ENCODE results near the gene KLK13.

KLK13 gene

GRCh38 chr19:51064534-51065220, at the start of gene KLK13:
Gene KLK13 (minus strand): TSS chr19:51065092. CDS start chr19:51065067, 25 bp downstream.
- DNase-seq: no peak

- no peak for DNase-seq
Measured at GRCh38 chr19:51114087-51114729, 49.3 kb upstream of the KLK13 start.

GRCh38 chr19:51111606-51112005, 46.7 kb upstream of the KLK13 start:
- DNase-seq: peak; percentile 22

GRCh38 chr19:51110666-51110971, 45.7 kb upstream of the KLK13 start:
- no peak for DNase-seq

GRCh38 chr19:51108805-51109146, 43.9 kb upstream of the KLK13 start:
- peak; percentile 91 for DNase-seq

- peak; percentile 99 for DNase-seq
Measured at GRCh38 chr19:51108066-51108804, 43.3 kb upstream of the KLK13 start, which contains the start of gene CTU1. Gene CTU1 (minus strand): TSS chr19:51108409. CDS start chr19:51104569, 3,840 bp downstream.

- no peak for DNase-seq
Measured at GRCh38 chr19:51107406-51108065, 42.6 kb upstream of the KLK13 start.

GRCh38 chr19:51103926-51104341, 39.0 kb upstream of the KLK13 start:
- DNase-seq: no peak

- no peak for DNase-seq
Measured at GRCh38 chr19:51102991-51103390, 38.1 kb upstream of the KLK13 start.

GRCh38 chr19:51101171-51101865, 36.4 kb upstream of the KLK13 start:
- DNase-seq: no peak

GRCh38 chr19:51100601-51101000, 35.7 kb upstream of the KLK13 start:
- no peak for DNase-seq

GRCh38 chr19:51099047-51099382, 34.1 kb upstream of the KLK13 start:
- no peak for DNase-seq

- no peak for DNase-seq
Measured at GRCh38 chr19:51098365-51099046, 33.6 kb upstream of the KLK13 start.

GRCh38 chr19:51097796-51098195, 32.9 kb upstream of the KLK13 start:
- DNase-seq: no peak

- peak; percentile 62 for DNase-seq
Measured at GRCh38 chr19:51097166-51097738, 32.4 kb upstream of the KLK13 start.

- no peak for DNase-seq
Measured at GRCh38 chr19:51096473-51097165, 31.7 kb upstream of the KLK13 start.

- DNase-seq: peak; percentile 57
Measured at GRCh38 chr19:51094696-51095279, 29.9 kb upstream of the KLK13 start.

GRCh38 chr19:51093510-51094345, 28.8 kb upstream of the KLK13 start:
- no peak for DNase-seq

GRCh38 chr19:51093101-51093500, 28.2 kb upstream of the KLK13 start:
- DNase-seq: peak; percentile 56

Measured in NCI-H69 (cell line).